Calu3 (cell line): ENCODE results near the gene C11orf68. TPM values are rescaled to one million over a fixed set of nuclear protein-coding genes. Genes with fewer than 3 reads are reported as not detected.

Experiments used
- BruUV-seq: library from RNA; stranded (reverse); fragments of 400-500 nt; replicated peaks from 2 replicates; lab custom pipeline; 2021; lab: Mats Ljungman, UMichigan
- CTCF ChIA-PET: fragments of 300-600 bp; sonication (Branson Sonifier 250); formaldehyde crosslinking; loops from one replicate; lab custom pipeline; 2022; ENCODE audit warnings: antibody characterized with exemption; lab: Charles Lee
- DNase-seq: peaks from one replicate; pipeline ENCODE4 v3.0.0; 2022
- H3K27ac Mint-ChIP-seq: one replicate; pipeline ENCODE4 v1.8.0; 2022; ENCODE audit warnings: mixed read lengths; ENCODE audit not compliant: unreplicated experiment
- H3K27me3 Mint-ChIP-seq: one replicate; pipeline ENCODE4 v1.8.0; 2022; ENCODE audit warnings: mixed read lengths; ENCODE audit not compliant: unreplicated experiment
- H3K36me3 Mint-ChIP-seq: one replicate; pipeline ENCODE4 v1.8.0; 2022; ENCODE audit warnings: mild to moderate bottlenecking, moderate library complexity, mixed read lengths; ENCODE audit not compliant: insufficient read depth, unreplicated experiment
- H3K4me1 Mint-ChIP-seq: one replicate; pipeline ENCODE4 v1.8.0; 2022; ENCODE audit warnings: mild to moderate bottlenecking, low read depth, mixed read lengths; ENCODE audit not compliant: unreplicated experiment
- H3K4me3 Mint-ChIP-seq: one replicate; pipeline ENCODE4 v1.8.0; 2022; ENCODE audit warnings: mild to moderate bottlenecking, low read depth, moderate library complexity, mixed read lengths; ENCODE audit not compliant: unreplicated experiment
- H3K9me3 Mint-ChIP-seq: one replicate; pipeline ENCODE4 v1.8.0; 2022; ENCODE audit warnings: low read depth, mixed read lengths; ENCODE audit not compliant: unreplicated experiment
- CTCF ChIP-seq: fragments of 200-600 bp; IDR thresholded peaks from one replicate; pipeline ENCODE4 v1.8.0; 2022; ENCODE audit warnings: antibody characterized with exemption; ENCODE audit not compliant: unreplicated experiment
- intact Hi-C: fragments of 100-400 bp; cut with micrococcal nuclease; formaldehyde crosslinking; loops from one replicate; pipeline ENCODE4 v1.10.0; 2022; ENCODE audit not compliant: unreplicated experiment
- total RNA-seq: library from RNA; stranded (reverse); gene quantifications from 2 replicates; pipeline ENCODE4 v1.2.3, GENCODE V29; 2022

C11orf68 gene
- total RNA-seq, 1 experiment from 2014 or later, result 25.9 TPM

GRCh38 chr11:65927904-65928397 lies 9.1 kb upstream of the C11orf68 start:
- BruUV-seq, result no TSS peak
- Mint-ChIP-seq H3K9me3 (no peaks in the 10 kb centered on the region), H3K27ac (no peak overlapping the region), H3K4me1 (no peaks in the 10 kb centered on the region), H3K27me3 (no peaks in the 10 kb centered on the region), H3K4me3 (no peak overlapping the region), H3K36me3 (peaks cover 30% of the 10 kb centered on the region)
- no peak for DNase-seq
- TF ChIP-seq CTCF, result no peak
- intact Hi-C loops, result no loop called here
- CTCF ChIA-PET, result no interaction called here

GRCh38 chr11:65925397-65925796 lies 6.5 kb upstream of the C11orf68 start:
- H3K4me1 Mint-ChIP-seq, result peaks cover 4% of the 10 kb centered on the region
- no peaks in the 10 kb centered on the region for H3K9me3 Mint-ChIP-seq
- intact Hi-C loops, result no loop called here
- H3K27ac Mint-ChIP-seq, result no peak overlapping the region
- H3K36me3 Mint-ChIP-seq, result peaks cover 41% of the 10 kb centered on the region
- H3K4me3 Mint-ChIP-seq, result no peak overlapping the region
- no peak for TF ChIP-seq CTCF
- BruUV-seq, result no TSS peak
- DNase-seq, result no peak
- H3K27me3 Mint-ChIP-seq, result no peaks in the 10 kb centered on the region
- CTCF ChIA-PET, result no interaction called here

GRCh38 chr11:65922565-65922964 lies 3.7 kb upstream of the C11orf68 start:
- CTCF ChIA-PET, result no interaction called here
- DNase-seq, result no peak
- H3K27me3 Mint-ChIP-seq, result no peaks in the 10 kb centered on the region

GRCh38 chr11:65921876-65922275 lies 3.0 kb upstream of the C11orf68 start:
- Mint-ChIP-seq H3K4me3 (no peak overlapping the region), H3K27me3 (no peaks in the 10 kb centered on the region), H3K36me3 (peaks cover 58% of the 10 kb centered on the region), H3K9me3 (no peaks in the 10 kb centered on the region), H3K4me1 (peaks cover 12% of the 10 kb centered on the region), H3K27ac (no peak overlapping the region)
- DNase-seq, result no peak
- CTCF ChIA-PET, result interaction anchor here (0.6 kb wide), 1 partner anchor 22 kb away, joined by 3 read pairs; no protein-coding TSS in a partner anchor
- BruUV-seq, result no TSS peak
- intact Hi-C loops, result no loop called here
- no peak for TF ChIP-seq CTCF

More at GRCh38 chr11:65922565-65922964, 3.7 kb upstream of the C11orf68 start:
- Mint-ChIP-seq H3K4me1 (peaks cover 8% of the 10 kb centered on the region), H3K4me3 (no peak overlapping the region), H3K9me3 (no peaks in the 10 kb centered on the region), H3K27ac (no peak overlapping the region), H3K36me3 (peaks cover 58% of the 10 kb centered on the region)
- no peak for TF ChIP-seq CTCF
- BruUV-seq, result no TSS peak
- intact Hi-C loops, result no loop called here
